Endothelial cell of umbilical vein (primary cell): ENCODE data around the gene NEMP1. TPM values are rescaled to one million over a fixed set of nuclear protein-coding genes. Genes with fewer than 3 reads are reported as not detected.

Experiments used
- BruUV-seq: library from RNA; stranded (reverse); fragments of 400-500 nt; replicated peaks from 2 replicates; lab custom pipeline; 2021; lab: Mats Ljungman, UMichigan
- CTCF ChIA-PET: fragments of 300-600, 350-600 bp; sonication (Branson Sonifier 250); formaldehyde crosslinking; loops from one replicate; lab custom pipeline; 2021; ENCODE audit warnings: antibody characterized with exemption, inconsistent platforms; lab: Charles Lee
- POLR2A ChIA-PET: fragments of 300-600, 350-600 bp; sonication (Branson Sonifier 250); formaldehyde crosslinking; loops from one replicate; lab custom pipeline; 2021; ENCODE audit warnings: antibody characterized with exemption, inconsistent platforms; lab: Charles Lee
- DNase-seq: peaks from one replicate; pipeline ENCODE4 v3.0.0-alpha.2; 2011; ENCODE audit warnings: low read depth, low spot score
- FAIRE-seq: peaks from 2 replicates; lab custom pipeline; 2011; peaks lifted over from hg19 to GRCh38; lab: Jason Lieb, UNC
- H2AFZ ChIP-seq: 2 replicates; pipeline ENCODE4 v1.6.0; 2012; ENCODE audit warnings: low read depth, low read length, control low read depth, inconsistent platforms
- H3K27ac ChIP-seq: 2 replicates; pipeline ENCODE4 v1.5.1; 2011; ENCODE audit warnings: low read depth, mild to moderate bottlenecking, control low read depth, low read length, moderate library complexity; ENCODE audit not compliant: insufficient read depth
- H3K27me3 ChIP-seq, 2 experiments: 2 replicates each; pipeline versions ENCODE4 v1.6.0 to v1.6.1; 2011; ENCODE audit warnings: low read length in 2 of 2, mixed read lengths in 1 of 2; ENCODE audit not compliant: control insufficient read depth in 2 of 2, insufficient read depth in 2 of 2
- H3K36me3 ChIP-seq, 2 experiments: 2 replicates in 1 of 2; 3 replicates in 1 of 2; pipeline ENCODE4 v1.5.1; 2011; ENCODE audit warnings: low read length in 2 of 2, mild to moderate bottlenecking in 1 of 2, moderate library complexity in 1 of 2; ENCODE audit not compliant: control insufficient read depth in 2 of 2, insufficient read depth in 2 of 2; ENCODE audit errors: extremely low read depth in 1 of 2
- H3K4me1 ChIP-seq: 3 replicates; pipeline ENCODE4 v1.5.1; 2011; ENCODE audit warnings: mild to moderate bottlenecking, low read length; ENCODE audit not compliant: control insufficient read depth, insufficient read depth; ENCODE audit errors: extremely low read depth
- H3K4me2 ChIP-seq: 2 replicates; pipeline ENCODE4 v1.6.1; 2011; ENCODE audit warnings: low read length, control low read depth, mixed read lengths; ENCODE audit not compliant: insufficient read depth
- H3K4me3 ChIP-seq, 3 experiments: fragments of 200-600 bp in 1 of 3; sonication (generic), shearing (Covaris generic) in 1 of 3; replicated peaks in 1 of 3; 2 replicates each; pipeline ENCODE4 v1.5.1; 2011 to 2016; ENCODE audit warnings: control low read depth in 3 of 3, low read length in 3 of 3, mild to moderate bottlenecking in 2 of 3, inconsistent platforms in 1 of 3, low read depth in 1 of 3, moderate library complexity in 1 of 3; ENCODE audit not compliant: insufficient read depth in 1 of 3
- H3K79me2 ChIP-seq: 2 replicates; pipeline ENCODE4 v1.6.0; 2012; ENCODE audit warnings: low read length, inconsistent platforms; ENCODE audit not compliant: control insufficient read depth, insufficient read depth
- H3K9ac ChIP-seq: replicated peaks from 2 replicates; pipeline ENCODE3; 2011; ENCODE audit warnings: low read length, control low read depth; ENCODE audit not compliant: insufficient read depth; ENCODE audit errors: extremely low read depth
- H3K9me1 ChIP-seq: replicated peaks from 3 replicates; pipeline ENCODE4 v1.6.0; 2011; ENCODE audit warnings: mild to moderate bottlenecking, low read length; ENCODE audit not compliant: control insufficient read depth, insufficient read depth; ENCODE audit errors: extremely low read depth
- H3K9me3 ChIP-seq: replicated peaks from 2 replicates; pipeline ENCODE4 v1.5.1; 2012; ENCODE audit warnings: low read length, inconsistent platforms; ENCODE audit not compliant: control insufficient read depth, insufficient read depth
- H4K20me1 ChIP-seq: replicated peaks from 2 replicates; pipeline ENCODE3; 2011; ENCODE audit warnings: mild to moderate bottlenecking, low read length; ENCODE audit not compliant: control insufficient read depth, insufficient read depth; ENCODE audit errors: extremely low read depth
- CTCF ChIP-seq, 2 donors: IDR thresholded peaks; 1 replicate in 1 of 2; 2 replicates in 1 of 2; pipeline ENCODE4 v1.5.1; 2011; ENCODE audit warnings: low read length in 2 of 2, mild to moderate bottlenecking in 2 of 2, moderate library complexity in 2 of 2, control low read depth in 1 of 2, inconsistent platforms in 1 of 2, low read depth in 1 of 2; ENCODE audit not compliant: insufficient read depth in 1 of 2; ENCODE audit errors: extremely low read depth in 1 of 2
- EZH2 ChIP-seq: IDR thresholded peaks from 2 replicates; pipeline ENCODE4 v1.6.1; 2012; ENCODE audit warnings: borderline replicate concordance, low read depth, mild to moderate bottlenecking, moderate library complexity, low read length, inconsistent platforms; ENCODE audit not compliant: severe bottlenecking
- FOS ChIP-seq: IDR thresholded peaks from 2 replicates; pipeline ENCODE4 v1.6.1; 2011; ENCODE audit warnings: mild to moderate bottlenecking, low read length, moderate library complexity, borderline replicate concordance; ENCODE audit not compliant: insufficient read depth
- GATA2 ChIP-seq: IDR thresholded peaks from 2 replicates; pipeline ENCODE4 v1.7.0; 2011; ENCODE audit warnings: low read depth, mild to moderate bottlenecking, moderate library complexity, mixed read lengths, low read length; ENCODE audit not compliant: insufficient read length, insufficient read depth
- JUN ChIP-seq: IDR thresholded peaks from 2 replicates; pipeline ENCODE4 v1.6.1; 2011; ENCODE audit warnings: borderline replicate concordance, low read depth; ENCODE audit not compliant: insufficient read length, insufficient read depth
- MAX ChIP-seq: IDR thresholded peaks from 2 replicates; pipeline ENCODE4 v1.6.1; 2011; ENCODE audit not compliant: insufficient read depth, insufficient read length
- MYC ChIP-seq: IDR thresholded peaks from one replicate; pipeline ENCODE4 v1.6.1; 2011; ENCODE audit warnings: mild to moderate bottlenecking, low read depth, low read length
- POLR2A ChIP-seq: IDR thresholded peaks from 2 replicates; pipeline ENCODE4 v1.6.1; 2012; ENCODE audit warnings: low read depth, mild to moderate bottlenecking, control low read depth, low read length
- POLR2AphosphoS5 ChIP-seq: IDR thresholded peaks from 2 replicates; pipeline ENCODE4 v1.6.1; 2012; ENCODE audit warnings: low read depth, mild to moderate bottlenecking, control low read depth, low read length, moderate library complexity; ENCODE audit not compliant: insufficient read depth
- dilution Hi-C: fragments of 300-500 bp; cut with MboI; formaldehyde crosslinking; loops from one replicate; pipeline ENCODE4 v1.15.0; 2019; ENCODE audit warnings: low sequenced_read_pairs; ENCODE audit not compliant: extremely low pct_ligation_motif_present
- intact Hi-C: fragments of 100-400 bp; cut with micrococcal nuclease; formaldehyde crosslinking; loops from one replicate; pipeline ENCODE4 v1.10.0; 2022
- polyA plus RNA-seq, 4 experiments: library from polyadenylated mRNA; depleted of rRNA in 3 of 4; stranded (reverse) in 3 of 4; unstranded in 1 of 4; fragments of >200 nt; gene quantifications; 2 replicates each; pipeline versions ENCODE4 v1.2.1 to v1.2.3, GENCODE V29; 2011 to 2012; ENCODE audit warnings: missing spikeins in 1 of 4
- total RNA-seq: library from RNA; stranded (reverse); gene quantifications from 2 replicates; pipeline ENCODE4 v1.2.3, GENCODE V29; 2021

The NEMP1 gene
- total and polyA plus RNA-seq, 2 donors (not counting 3 experiments of a cell fraction or from before 2014, with no cell fraction given) = 10.8 to 21.5 TPM

- TF ChIP-seq POLR2A = peak; percentile 28
- TF ChIP-seq JUN = no peak
- peak; percentile 18 for TF ChIP-seq POLR2AphosphoS5
These were observed 15.9 kb upstream of the NEMP1 start for GRCh38 chr12:57094208-57095160.

GRCh38 chr12:57093415-57094207 is 15.0 kb upstream of the NEMP1 start:
- H4K20me1 ChIP-seq = no peaks in the 10 kb centered on the region
- ChIA-PET POLR2A (interaction anchor here (1.0 to 2.0 kb wide), 2 partner anchors 15 to 18 kb away, joined by 3 to 5 read pairs; partner anchors contain the start of gene NEMP1), CTCF (interaction anchor here (0.6 to 14.4 kb wide), 4 partner anchors 15 to 336 kb away, joined by 3 to 158 read pairs (median 66); partner anchors contain the start of genes NEMP1 and STAT6)
- no peaks in the 10 kb centered on the region for H3K9me1 ChIP-seq
- H3K4me1 ChIP-seq = peaks cover 9% of the 10 kb centered on the region
- no peak overlapping the region for H3K9ac ChIP-seq
- no peak overlapping the region for H3K4me3 ChIP-seq
- H3K9me3 ChIP-seq = no peaks in the 10 kb centered on the region
- no peak overlapping the region for H3K27ac ChIP-seq
- DNase-seq (peak; percentile 38), FAIRE-seq (no peak)
- peak; percentile 50 to 83 for TF ChIP-seq CTCF (IDR thresholded peaks at IDR 0.05; ENCODE audit: extremely low read depth in 1 of 2, insufficient read depth in 1 of 2, low read depth in 1 of 2, low read length in 2 of 2)
- no peak for TF ChIP-seq POLR2A
- no peak for TF ChIP-seq POLR2AphosphoS5
- TF ChIP-seq MAX = no peak
- no peak for TF ChIP-seq MYC
- TF ChIP-seq GATA2 = no peak
- no peak for TF ChIP-seq FOS
- no peak for TF ChIP-seq JUN
- TF ChIP-seq EZH2 = no peak
- intact Hi-C loops (loop anchor here (1.0 kb wide), 2 partner anchors 19 to 24 kb away; no protein-coding TSS in a partner anchor), dilution Hi-C loops (no loop called here)
- H3K36me3 ChIP-seq = peaks cover 4 to 46% of the 10 kb centered on the region in 2 experiments
- H3K4me2 ChIP-seq = no peak overlapping the region
- BruUV-seq = no TSS peak
- H2AFZ ChIP-seq = no peak overlapping the region
- H3K79me2 ChIP-seq = peaks cover 16% of the 10 kb centered on the region
- H3K27me3 ChIP-seq = no peaks in the 10 kb centered on the region

More at GRCh38 chr12:57094208-57095160, 15.9 kb upstream of the NEMP1 start:
- peak; percentile 37 for FAIRE-seq
- Histone ChIP-seq H3K9me1 (no peaks in the 10 kb centered on the region), H3K9me3 (no peaks in the 10 kb centered on the region), H3K4me3 (no peak overlapping the region), H3K4me2 (no peak overlapping the region), H3K9ac (no peak overlapping the region), H3K36me3 (peaks cover 4 to 50% of the 10 kb centered on the region in 2 experiments), H3K27me3 (no peaks in the 10 kb centered on the region), H2AFZ (no peak overlapping the region), H3K79me2 (peaks cover 12% of the 10 kb centered on the region), H4K20me1 (no peaks in the 10 kb centered on the region), H3K4me1 (peaks cover 14% of the 10 kb centered on the region), H3K27ac (no peak overlapping the region)
- BruUV-seq = TSS peak; percentile 19
- dilution Hi-C loops = no loop called here
- no peak for DNase-seq
- CTCF ChIA-PET = interaction anchor here (0.6 to 14.4 kb wide), 3 partner anchors 17 to 337 kb away, joined by 3 to 158 read pairs (median 122); partner anchors contain the start of gene STAT6
- POLR2A ChIA-PET = interaction anchor here (1.0 to 2.0 kb wide), 2 partner anchors 16 to 18 kb away, joined by 3 to 5 read pairs; partner anchors contain the start of gene NEMP1
- intact Hi-C loops = no loop called here
